Stimulated activated CD4-positive, alpha-beta T cell treated with anti-CD3 and anti-CD28 coated beads, TNF-alpha, amount 100 ng/mL, for 24 hours (primary cell): ENCODE results near the gene HDAC3.
"Not testable (repeated sequence)": the region's sequence is repeated elsewhere in the genome, so short reads cannot be mapped to it uniquely, and the experiment has no call there.

Experiments used
- DNase-seq, 3 experiments: peaks; one replicate each; pipeline ENCODE4 v3.0.0-alpha.2; 2020; ENCODE audit warnings: low read depth in 3 of 3

Gene HDAC3

GRCh38 chr5:141634720-141635119 lies 1.9 kb downstream of the HDAC3 start:
- no peak for DNase-seq

GRCh38 chr5:141633871-141634561 lies 2.6 kb downstream of the HDAC3 start:
- DNase-seq: no peak

DNA sequence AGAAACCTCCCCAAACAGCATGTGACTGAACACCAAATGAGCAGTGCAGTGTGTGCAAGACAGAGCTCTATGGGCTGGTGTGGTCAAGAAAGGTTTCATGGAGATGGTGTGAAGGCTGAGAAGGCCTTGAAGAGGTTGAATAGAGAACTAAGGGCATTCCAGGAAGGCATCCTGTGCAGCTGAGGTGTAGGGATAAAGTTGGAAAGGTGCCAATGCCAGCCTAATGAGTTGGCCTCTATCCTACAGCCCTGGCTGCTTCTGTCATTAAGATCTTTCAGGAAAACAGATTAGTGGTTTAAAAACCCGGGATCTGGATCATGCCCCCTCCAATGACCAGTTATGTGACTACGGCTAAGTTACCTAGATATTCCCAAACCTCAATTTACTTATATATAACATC lies 4.0 kb downstream of the HDAC3 start:
- no peak for DNase-seq

- no peak for DNase-seq
Observed at GRCh38 chr5:141630570-141631140, 6.0 kb downstream of the HDAC3 start.

DNA sequence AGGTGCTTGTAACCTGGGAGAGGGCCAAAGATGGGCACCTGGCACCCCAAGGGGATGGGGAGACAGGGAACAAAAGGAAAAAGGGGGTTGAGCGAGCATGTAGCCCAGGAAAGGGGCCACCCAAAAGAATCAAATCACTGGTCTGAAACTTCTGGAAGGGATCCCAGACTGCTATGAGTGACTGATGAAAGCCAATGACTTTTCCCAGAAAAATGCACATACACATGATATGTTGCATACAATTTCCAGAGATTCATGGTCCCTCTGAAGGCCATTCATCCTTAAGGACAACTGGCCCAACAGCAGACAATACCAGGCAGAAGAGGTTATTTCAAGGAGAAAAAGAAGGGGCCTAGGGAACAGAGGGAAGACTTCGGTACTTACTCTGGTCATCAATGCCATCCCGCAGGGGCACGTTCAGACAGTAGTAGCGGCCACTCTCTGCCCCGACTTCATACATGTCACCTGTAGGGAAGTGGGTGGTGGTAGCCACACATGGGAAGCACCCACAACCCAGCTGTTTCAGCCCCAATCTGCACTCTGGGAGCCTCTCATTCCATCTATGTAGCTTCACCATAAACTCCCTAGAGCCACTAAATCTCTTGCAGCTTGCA lies 8.4 kb downstream of the HDAC3 start:
- DNase-seq: no peak

DNA sequence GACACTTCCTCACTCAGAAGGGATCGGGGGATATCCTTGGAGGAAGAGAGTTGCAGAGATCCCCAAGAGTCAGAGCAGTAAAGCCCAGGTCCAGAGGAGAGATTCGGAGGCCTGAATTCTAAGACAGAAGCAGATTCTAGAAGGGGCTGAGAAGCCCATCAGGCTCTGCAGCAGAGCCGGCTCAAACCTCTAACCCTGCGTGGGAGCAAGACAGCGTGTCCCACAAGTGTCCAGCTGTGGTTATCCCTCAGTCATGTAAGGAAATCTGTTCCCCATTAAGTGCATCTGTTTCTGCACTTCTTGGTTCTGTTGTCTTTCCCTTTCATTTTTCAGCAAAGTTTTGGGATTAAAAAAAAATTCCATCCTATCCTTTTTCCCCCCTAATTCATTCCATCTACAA lies 13.0 kb downstream of the HDAC3 start:
- no peak for DNase-seq

DNA sequence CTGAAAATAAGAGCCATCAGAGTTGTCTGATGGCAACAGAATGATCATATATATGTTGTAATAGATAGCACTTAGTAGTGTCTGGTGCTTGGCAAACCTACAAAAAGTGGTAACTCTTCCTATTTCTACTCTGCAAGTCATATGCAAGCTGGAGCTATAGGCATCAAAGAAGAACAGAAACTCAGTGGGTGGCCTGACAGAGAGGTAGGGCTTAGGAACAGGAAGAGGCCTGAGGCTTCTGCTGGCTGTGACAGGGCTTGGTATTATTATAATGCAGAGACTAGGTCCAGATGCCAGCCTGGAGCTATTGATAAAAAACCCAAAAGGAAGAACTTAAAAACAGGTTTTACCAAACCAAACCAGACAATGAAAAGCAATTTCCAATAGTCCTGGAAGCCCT lies 13.5 kb downstream of the HDAC3 start:
- DNase-seq: no peak

DNA sequence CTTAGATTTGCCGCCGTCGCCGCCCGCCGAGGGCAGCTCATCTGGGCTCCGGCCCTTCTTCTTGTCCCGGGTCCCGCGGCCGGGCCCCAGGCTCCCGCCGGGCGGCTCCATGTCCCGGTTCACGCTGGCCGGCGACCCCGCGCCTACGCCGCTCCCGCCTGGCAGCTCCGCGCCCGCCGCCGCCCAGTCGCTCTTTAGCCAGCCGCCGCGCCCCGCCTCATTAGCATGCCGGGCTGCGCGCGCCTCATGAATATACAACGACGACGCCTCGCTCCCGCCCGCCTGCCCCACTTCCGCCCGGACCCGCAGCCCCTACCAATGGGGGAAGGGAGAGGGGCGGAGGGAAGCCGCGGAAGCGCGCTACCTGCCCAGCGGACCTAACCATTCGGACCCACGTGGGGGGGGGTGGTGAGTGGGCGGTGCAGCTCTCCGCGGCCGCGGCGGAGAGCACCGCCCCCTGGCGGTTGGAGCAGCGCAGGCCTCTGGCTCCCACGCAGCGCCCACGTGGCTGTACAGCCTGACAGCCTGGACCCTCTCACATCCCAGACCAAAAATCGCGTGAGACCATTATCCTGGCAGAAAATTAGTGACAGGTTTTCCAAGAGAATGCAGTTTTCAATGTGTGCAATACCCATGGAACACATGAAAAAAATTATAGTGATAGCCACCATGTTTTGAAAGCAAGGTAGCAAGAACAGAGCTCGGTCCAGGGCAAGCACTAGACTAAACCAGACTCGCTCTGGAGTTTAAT lies 17.7 kb downstream of the HDAC3 start, which contains the start of gene DIAPH1:
Gene DIAPH1 (minus strand): TSS at position 197 of the 751 bp plus-strand sequence. CDS start 86 bp downstream, at position 111.
- DNase-seq: peak; percentile 97 to 99 (median 98)

- peak in 1 of 3 experiments; percentile 72 for DNase-seq
Observed at GRCh38 chr5:141618030-141618803, 18.4 kb downstream of the HDAC3 start.

- no peak for DNase-seq
Observed at GRCh38 chr5:141617682-141618029, 19.0 kb downstream of the HDAC3 start.

GRCh38 chr5:141617128-141617527 lies 19.5 kb downstream of the HDAC3 start:
- DNase-seq: no peak

DNA sequence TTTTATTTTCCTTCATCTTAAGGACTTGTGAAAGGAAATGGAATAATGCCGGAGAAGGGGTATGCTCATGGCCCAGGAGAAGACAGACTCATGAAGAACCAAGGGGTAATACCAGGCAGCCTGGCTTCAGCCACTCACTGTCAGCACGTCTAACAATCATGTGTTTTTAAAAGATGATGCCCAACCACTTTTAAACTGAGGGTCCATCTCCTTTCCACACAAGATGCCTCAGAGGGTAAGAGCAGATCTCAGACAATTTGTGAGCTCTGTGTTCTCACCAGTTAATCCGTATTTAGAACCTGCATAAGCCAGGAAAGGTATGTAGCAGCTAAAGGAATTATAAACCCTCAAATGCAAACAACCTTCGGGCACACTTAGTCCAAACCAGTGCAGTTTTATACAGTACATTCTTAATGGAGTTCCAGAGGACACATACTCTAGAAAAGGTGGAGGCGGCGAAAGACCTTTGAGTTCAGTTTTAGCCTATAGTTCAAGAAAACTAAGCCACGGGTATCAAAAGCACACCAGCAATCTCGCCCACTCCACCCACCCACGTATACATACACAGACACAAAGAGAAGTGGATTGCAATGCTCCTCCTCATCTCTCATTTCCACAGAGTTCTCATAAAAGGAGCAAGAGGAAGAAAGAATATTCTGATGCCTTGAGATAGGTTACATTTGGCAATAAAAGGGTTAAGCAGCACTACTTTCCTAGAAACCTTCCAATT lies 20.5 kb downstream of the HDAC3 start:
- DNase-seq: no peak

DNA sequence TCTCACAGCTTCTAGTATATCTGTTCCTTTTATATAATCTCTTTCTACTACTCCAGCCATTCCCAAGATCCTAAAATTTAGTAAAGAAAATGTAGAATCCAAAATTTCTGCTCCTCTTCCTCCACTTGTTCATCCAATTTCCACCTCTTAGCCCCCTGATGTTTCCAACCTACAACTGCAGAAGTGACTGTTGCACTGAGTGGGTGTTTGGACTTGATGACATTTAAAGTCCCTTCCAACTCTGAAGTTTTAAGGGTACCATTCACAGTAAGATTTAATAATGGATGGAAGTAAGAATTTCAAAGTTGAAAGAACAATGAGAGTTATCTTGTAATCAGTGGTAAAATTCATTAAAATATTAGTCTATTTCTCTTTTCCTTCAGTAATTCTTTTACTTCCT lies 23.3 kb downstream of the HDAC3 start:
- no peak for DNase-seq

DNA sequence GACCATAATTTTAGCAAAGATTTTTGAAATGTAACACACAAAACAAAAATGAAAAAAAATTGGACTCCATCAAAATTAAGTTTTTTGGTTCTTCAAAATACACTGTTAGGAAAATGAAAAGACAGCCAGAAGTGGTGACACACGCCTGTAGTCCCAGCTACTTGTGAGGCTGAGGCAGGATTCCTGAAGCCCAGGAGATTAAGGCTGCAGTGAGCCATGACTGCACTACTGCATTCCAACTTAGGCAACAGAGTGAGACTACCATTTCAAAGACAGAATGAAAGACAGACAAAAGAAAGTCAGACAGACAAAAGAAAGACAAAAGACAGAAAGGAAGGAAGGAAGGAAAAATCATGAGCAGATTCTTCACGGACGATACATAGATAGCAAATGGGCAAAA lies 25.4 kb downstream of the HDAC3 start:
- DNase-seq: no peak

- DNase-seq: not testable (repeated sequence)
Observed at GRCh38 chr5:141609921-141610320, 26.7 kb downstream of the HDAC3 start.

DNA sequence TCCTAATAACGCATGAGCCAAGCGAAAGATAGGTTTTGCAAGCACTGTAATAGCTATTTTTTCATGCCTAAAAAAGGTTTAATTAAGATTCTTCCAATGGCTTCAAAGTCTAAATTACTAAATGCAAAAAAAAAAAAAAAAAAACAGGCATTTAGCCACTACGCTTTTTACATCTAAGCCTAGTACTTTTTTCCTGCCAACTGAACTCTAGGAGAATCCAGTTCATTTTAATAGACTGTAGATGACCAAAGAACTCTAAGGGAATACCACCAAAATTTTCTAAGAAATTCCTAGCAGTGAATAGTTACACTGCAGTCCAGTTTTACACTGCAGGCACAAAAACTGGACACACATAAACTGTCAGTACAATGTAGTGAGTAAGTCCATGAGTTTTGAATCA lies 27.6 kb downstream of the HDAC3 start:
- DNase-seq: no peak

- no peak for DNase-seq
Observed at GRCh38 chr5:141608557-141608956, 28.1 kb downstream of the HDAC3 start.

- no peak for DNase-seq
Observed at GRCh38 chr5:141608046-141608445, 28.6 kb downstream of the HDAC3 start.

DNA sequence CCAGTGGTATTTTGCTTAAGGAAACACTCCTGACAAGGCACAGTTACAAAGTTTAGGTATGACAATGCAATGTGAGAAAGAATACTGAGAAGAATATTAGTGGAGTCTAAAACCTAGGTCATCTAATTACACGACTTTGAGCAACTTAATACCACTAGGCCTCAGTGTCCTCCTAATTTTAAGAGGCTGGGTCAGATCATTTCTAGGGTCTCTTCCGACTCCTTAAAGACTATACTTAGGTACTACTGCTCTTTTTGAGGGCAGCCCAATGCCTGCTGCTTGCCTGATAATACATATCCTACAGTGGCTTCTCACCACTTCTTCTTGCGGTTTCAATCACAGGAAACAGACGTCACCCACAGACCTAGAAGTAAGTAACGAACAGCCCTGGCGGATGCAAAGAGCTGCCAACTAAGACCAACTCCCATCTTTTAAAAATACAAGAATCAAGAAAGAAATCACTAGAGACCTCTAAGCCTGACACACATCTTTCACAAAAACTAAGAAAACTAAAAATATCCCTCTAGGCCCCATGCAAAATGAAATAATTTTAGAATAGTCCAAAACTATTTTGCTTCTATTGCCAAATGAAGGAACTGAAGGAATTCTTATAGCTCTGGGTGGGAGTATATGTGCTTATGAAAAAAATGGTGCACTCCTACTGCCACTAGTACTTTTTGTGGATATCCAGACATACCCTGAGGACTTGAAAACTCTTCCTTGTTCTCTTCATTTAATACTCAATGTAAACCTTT lies 30.9 kb downstream of the HDAC3 start:
- peak; percentile 42 to 58 (median 50) for DNase-seq
